Stimulated activated naive CD8-positive, alpha-beta T cell treated with anti-CD3 and anti-CD28 coated beads, Interleukin-15, Interleukin-2, amounts not matched to agents 100 U/mL and 50 U/mL, for 24 hours (primary cell): ENCODE data around the gene VPS8.
"Not testable (repeated sequence)": the region's sequence is repeated elsewhere in the genome, so short reads cannot be mapped to it uniquely, and the experiment has no call there.

Experiments used
- ATAC-seq: fragments of 150-1000 bp; cut with Tn5 transposase; one replicate; pipeline ENCODE4 v1.10.0; 2021
- DNase-seq: peaks from one replicate; pipeline ENCODE4 v3.0.0; 2021

The VPS8 gene

GRCh38 chr3:184872200-184872599 lies 60.2 kb downstream of the VPS8 start:
- DNase-seq (no peak), ATAC-seq (peak; percentile 65)

DNA sequence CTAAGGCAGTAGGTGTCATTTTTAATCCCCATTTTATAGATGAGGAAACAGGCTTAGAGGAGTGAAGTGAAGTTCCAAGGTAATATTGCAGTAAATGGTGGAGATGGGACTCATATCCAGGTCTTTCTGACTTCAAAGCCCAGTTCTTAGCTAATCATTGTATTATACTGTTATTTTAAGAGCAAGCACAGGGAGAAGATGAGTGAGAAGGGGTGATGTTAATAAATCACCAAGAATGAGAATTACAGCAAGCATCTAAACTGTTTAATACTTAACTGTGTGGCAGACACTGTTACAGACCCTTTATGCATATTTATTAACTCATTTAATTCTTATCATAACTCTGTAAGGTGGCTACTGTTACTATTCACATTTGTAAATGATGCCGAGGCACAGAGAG lies 61.2 kb downstream of the VPS8 start:
- no peak for ATAC-seq
- DNase-seq, result no peak

- ATAC-seq, result no peak
- peak; percentile 5 for DNase-seq
Observed at GRCh38 chr3:184874709-184875644, 63.0 kb downstream of the VPS8 start.

DNA sequence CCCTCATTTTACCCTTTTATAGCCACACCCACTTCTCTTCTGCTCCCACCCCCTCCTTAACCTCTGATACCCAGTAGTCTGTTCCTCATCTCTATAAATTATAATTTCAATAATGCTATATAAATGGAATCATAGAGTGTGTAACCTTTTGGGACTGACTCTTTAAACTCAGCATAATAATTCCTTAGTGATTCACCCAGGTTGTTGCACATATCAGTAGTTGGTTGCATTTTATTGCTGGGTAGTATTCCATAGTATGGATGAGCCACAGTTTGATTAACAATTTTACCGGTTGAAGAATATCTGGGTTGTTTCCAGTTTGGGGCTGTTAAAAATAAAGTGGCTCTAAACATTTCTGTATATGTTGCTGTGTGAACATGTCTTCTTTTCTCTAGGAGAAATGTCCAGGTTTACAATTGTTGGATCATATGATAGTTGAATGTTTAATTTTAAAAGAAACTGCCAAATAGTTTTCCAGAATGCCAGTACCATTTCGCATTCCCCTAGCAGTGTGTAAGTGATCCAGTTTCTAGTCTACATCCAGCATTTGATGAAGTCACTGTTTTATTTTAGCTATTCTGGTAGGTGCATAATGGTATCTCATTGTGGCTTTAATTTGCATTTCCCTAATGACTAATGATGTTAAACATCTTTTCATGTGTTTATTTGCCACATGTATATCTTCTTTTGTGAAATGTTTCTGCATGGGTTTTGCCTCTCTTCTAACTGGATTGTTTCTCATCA lies 68.5 kb downstream of the VPS8 start:
- no peak for DNase-seq
- no peak for ATAC-seq

- ATAC-seq (no peak), DNase-seq (no peak)
Observed at GRCh38 chr3:184884359-184885017, 72.5 kb downstream of the VPS8 start.

DNA sequence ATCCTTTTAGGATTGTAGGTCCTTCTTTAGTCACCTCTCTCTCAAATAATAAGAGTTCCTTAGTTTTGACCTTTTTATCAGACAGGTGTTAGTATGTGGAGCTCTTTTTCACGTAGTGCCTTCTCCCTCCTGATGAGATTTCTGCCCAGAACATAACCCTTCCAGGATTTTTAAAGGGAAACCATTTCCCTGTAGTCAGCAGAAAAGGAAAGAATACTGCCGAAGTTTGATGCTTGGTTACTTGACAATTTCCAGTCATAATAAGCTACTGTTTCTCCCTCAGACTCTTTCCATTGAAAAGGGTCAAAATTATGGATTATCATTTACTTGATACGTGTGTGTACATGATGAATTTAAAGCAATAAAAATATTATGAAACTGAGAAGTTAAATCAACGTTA lies 73.1 kb downstream of the VPS8 start:
- no peak for ATAC-seq
- DNase-seq, result no peak

- ATAC-seq (no peak), DNase-seq (no peak)
Observed at GRCh38 chr3:184887574-184887973, 75.6 kb downstream of the VPS8 start.

DNA sequence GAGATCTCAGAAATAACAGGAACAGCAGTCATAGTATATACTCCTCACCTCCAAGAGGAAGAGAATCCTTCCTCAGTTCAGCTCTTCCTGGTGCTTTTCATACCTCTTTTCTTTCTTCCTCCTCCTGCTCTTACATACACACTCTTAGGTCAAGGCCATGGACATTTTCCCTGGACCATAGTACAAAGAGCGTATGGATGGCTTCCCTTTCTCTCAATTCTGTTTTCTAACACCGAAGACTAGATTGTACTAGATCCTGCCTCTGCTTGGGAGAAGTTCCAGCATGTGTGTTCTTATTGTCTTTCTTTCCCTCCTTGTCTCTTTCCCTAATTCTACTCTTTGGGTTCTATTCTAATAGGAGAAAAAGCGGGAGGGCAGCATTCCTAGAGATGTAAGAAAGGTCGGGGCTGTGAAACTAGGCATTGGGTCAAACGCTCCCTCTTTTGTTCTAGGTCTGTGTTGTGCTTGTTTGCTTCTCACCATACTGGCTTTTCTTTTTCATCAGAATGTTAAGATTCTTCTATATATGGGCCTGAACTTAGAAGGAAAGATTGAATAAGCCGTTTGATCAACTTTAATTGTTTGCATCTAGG lies 77.4 kb downstream of the VPS8 start:
- no peak for ATAC-seq
- no peak for DNase-seq

DNA sequence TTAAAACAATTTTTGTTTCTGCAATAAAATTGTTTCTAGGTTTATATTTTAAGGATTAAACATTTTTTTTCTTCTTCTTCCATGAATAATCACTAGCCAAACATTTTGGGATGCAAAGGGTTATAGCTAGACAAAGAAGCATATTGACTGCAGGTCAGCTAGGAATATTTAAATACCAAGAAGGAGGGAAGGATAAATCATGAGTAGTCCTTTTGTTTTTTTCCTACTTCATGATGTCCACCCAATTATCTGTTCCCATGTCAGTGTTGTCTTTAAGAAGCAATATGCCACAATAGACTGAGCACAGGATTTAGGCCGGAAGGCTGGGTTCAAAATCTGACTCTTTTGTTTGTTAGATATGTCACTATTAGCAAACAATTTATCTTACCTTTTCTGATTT lies 82.1 kb downstream of the VPS8 start:
- ATAC-seq, result no peak
- no peak for DNase-seq

DNA sequence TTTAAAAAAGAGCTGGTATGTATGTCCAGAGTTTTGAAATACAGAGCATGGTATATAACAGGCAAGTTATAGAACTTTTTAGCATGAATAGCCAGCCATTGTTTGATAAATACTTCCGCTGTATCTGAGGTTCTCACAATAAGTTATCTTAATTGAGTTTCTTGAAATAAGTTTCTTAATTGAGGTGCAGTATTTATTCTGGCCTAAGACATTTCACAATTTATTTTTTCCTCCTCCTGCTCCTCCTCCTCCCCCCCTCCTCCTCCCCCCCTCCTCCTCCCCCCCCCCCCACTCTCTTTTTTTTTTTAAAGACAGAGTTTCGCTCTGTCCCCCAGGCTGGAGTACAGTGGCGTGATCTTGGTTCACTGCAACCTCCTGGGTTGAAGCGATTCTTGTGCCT lies 83.4 kb downstream of the VPS8 start:
- no peak for DNase-seq
- ATAC-seq, result no peak

DNA sequence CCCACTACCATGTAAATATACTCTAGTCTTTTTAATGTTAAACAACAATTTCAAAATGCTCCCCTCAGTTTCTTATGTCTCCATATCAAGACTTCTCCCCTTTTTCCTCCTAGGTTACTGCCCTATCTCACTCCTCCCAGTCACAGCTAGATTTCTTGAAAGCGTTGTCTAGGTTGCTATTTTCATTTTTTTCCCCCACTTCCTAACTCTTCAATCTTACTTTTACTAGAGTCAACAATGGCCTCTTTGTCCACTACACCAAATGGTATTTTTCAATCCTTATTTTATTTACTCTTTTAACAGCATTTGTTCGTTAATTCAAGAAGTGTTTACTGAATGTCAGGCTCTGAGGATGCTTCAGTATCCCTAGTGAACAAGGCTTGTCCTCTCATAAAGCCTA lies 84.4 kb downstream of the VPS8 start:
- ATAC-seq (no peak), DNase-seq (no peak)

GRCh38 chr3:184899953-184900595 lies 88.1 kb downstream of the VPS8 start:
- DNase-seq, result no peak
- no peak for ATAC-seq

DNA sequence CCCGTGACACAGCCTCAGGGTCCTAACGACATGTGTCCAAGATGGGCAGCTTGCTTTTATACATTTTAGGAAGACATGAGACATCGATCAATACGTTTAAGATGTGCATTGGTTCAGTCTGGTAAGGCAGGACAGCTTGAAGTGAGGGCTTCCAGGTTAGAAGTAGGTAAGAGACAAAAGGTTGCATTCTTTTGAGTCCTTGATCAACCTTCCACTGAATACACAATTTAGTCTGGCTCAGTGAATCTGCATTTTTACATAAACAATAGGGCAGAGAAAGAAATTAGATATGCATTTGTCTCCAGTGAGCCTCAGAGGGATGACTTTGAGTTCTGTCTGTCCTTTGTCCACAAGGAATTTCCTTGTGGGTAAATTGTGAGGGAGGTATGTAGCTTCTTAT lies 95.1 kb downstream of the VPS8 start:
- not testable (repeated sequence) for ATAC-seq, DNase-seq

DNA sequence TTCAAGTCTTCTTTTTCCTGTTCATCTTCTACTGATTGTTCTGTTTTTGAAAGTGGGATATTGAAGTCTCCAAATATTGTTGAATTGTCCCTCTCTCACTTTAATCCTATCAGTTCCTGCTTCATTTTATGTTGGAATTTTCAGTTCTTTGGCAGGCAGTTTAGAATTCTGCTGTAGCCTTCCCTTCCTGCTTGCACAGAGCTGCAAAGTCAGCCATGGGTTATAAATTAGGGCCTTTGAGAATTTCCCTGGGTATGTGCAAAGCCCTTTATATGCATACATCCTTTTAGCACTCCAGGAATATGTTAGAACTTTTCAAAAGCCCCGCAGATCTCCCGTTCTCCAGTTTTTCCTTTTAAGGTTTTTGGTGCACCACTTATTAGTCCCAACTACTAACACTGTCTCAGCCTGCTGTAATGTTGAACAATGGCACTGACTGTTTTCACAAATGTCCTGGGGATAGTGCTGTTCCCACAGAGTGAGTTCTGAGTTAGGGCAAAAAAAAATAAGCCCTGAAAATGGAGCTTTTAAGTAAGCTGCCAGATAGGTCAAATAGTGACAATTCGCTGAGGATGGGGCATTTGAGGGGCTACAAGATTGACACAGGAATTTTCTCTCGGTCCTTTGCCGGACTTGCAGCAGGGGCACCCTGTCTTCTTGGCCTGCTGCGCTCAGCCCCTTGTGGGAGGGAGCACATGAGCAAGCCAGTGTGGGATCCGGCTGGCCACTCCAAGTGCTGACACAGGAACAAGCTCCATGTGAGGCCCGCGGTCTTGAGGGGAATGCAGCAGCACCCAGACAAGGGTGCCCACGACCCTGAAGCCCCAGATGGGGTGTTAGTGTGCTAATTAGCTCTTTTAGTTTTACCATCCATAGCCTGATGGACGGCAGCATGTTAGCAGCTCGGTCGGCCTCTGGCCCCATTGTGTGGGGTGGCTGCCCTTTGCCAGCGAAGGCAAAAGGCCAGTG lies 96.0 kb downstream of the VPS8 start:
- ATAC-seq, result no peak
- DNase-seq, result no peak

DNA sequence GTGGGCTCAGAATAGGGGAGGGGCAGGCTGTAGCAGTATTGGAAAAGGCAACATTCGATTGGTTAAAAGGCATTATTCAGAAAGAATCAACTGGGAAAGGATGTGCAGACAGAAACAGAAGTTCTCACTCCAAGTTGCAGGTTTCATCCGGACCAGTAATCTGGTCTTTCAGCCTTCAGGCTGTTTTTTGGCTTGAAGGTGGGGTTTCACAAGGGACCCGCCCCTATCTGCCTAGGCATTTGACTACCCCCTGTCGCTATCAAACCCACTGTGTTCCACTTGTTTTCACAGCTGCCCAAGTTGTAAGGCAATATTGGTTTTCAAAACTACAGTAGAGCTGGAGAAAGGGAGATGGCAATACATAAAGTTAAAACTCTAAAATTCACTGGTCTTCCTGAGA lies 96.9 kb downstream of the VPS8 start:
- ATAC-seq, result no peak
- no peak for DNase-seq

DNA sequence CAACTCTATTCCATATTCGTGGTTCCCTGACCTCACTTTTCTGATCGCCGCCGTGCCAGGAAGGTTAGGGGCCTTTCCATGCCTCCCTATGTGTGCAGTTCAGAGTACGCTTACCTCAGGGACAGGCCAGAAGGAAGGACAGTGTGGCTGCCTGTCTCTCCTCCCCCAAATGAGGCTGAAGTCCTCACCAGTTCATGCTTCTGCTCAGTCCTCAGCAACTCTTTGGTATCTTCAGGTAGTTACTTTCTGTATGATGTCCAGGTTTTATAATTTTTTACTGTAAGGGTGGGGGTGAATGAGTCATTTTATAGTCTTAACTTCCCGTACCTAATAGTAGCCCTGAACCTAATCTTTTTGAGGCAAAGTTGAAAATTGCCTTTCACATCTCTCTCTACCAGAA lies 98.7 kb downstream of the VPS8 start:
- no peak for ATAC-seq
- DNase-seq, result no peak

DNA sequence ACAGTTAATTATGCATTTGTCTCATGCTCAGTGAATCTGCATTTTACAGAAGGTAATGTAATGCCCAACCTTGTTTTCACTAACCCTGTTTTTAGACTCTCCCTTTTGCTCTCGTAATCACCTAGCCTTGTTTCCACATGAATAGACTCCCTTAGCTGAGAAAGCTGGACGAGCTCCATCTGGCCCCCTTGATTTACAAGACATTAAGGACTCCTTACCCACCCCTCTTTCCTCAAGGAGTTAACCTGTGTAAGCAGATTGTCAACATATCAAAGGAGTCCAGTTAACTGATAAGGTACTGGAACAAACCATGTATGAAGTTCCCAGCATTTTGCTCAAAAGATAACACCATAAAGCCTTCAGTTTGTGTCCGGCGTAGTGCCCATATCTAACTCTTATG lies 99.6 kb downstream of the VPS8 start:
- ATAC-seq (no peak), DNase-seq (no peak)

DNA sequence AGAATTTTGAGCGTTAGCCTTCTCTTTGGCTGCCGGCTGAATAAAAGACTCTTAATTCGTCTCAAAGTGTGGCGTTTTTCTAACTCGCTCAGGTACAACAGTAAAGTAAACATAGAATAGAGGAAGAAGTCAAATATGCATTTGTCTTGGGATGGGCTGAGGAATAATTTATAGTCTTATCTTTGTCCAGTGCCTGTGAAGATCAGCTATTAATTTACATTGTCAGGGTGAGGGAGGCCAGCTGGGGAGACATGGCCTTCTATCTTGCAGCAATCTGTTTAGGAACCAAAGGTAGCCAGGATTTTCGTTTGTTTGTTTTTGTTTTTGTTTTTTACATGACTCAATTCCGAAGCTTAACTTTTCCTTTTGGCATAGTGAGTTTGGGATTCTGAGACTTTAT lies 100.2 kb downstream of the VPS8 start:
- no peak for DNase-seq
- ATAC-seq, result no peak

DNA sequence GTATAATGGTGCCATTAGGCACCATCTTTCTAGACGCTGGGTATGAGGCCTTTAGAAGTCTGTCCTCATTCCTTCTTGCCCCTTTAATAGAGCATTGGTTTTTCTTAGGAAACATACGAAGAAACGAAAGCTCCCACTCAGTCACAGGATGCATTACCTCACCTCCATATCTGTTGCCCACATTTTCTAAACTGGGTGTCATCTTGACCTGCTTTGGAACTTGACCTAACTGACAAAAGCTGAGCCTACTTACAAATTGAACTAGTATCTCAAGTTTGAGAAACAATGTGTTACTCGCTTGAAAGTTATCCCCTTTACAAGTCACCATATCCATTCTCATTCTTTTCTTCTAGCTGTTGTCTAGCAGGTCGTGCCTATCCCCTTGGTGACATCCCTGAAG lies 102.7 kb downstream of the VPS8 start:
- ATAC-seq (no peak), DNase-seq (no peak)

DNA sequence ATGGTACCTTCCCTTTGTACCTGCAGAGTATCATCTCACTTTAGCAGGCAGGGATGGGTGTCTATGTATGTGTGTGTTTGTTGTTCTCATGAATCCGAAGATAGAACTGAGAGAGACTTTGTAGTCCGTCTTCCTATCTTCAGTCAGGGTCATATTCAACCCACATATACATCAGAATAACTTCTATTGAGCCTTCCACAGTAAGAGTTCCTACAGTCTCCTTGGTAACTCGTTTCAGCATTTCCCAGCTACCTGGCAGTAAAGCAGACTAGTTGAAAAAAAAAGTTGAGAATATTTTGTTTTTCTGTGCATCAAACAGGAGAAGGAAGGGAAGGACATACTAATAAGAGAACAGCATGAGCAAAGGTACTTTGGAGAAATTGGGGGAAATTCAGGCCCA lies 106.8 kb downstream of the VPS8 start:
- DNase-seq (no peak), ATAC-seq (no peak)

GRCh38 chr3:184919651-184920050 lies 107.7 kb downstream of the VPS8 start:
- no peak for DNase-seq
- ATAC-seq, result no peak
